Activated T-cell treated with anti-CD3 and anti-CD28 coated beads, Interleukin-2, amount 50 U/mL, for 1 hour (primary cell): ENCODE results near the gene ST6GALNAC6.
"Not testable (repeated sequence)": the region's sequence is repeated elsewhere in the genome, so short reads cannot be mapped to it uniquely, and the experiment has no call there.

Experiments
- DNase-seq: peaks from one replicate; pipeline ENCODE4 v3.0.0-alpha.2; 2020

The ST6GALNAC6 gene

DNA sequence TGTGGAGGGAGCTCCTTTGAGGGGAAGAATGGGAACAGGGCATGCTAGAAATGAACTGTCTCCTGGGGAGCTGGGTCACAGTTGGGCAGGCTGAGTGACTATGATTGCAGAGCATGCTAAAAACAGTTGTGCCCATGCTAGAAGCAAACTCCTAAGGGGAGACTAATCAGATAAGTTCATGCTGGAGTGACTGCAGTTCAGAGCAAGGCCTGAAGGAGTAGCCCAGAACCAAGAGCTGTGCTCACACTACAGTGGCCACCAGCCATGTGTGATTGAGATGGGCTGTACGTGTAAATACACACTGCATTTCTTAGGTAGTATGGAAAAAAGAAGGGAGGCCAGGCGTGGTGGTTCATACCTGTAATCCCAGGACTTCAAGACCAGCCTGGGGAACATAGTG is 11.6 kb downstream of the ST6GALNAC6 start:
- no peak for DNase-seq

GRCh38 chr9:127886401-127886972 is 12.9 kb downstream of the ST6GALNAC6 start:
- no peak for DNase-seq

DNA sequence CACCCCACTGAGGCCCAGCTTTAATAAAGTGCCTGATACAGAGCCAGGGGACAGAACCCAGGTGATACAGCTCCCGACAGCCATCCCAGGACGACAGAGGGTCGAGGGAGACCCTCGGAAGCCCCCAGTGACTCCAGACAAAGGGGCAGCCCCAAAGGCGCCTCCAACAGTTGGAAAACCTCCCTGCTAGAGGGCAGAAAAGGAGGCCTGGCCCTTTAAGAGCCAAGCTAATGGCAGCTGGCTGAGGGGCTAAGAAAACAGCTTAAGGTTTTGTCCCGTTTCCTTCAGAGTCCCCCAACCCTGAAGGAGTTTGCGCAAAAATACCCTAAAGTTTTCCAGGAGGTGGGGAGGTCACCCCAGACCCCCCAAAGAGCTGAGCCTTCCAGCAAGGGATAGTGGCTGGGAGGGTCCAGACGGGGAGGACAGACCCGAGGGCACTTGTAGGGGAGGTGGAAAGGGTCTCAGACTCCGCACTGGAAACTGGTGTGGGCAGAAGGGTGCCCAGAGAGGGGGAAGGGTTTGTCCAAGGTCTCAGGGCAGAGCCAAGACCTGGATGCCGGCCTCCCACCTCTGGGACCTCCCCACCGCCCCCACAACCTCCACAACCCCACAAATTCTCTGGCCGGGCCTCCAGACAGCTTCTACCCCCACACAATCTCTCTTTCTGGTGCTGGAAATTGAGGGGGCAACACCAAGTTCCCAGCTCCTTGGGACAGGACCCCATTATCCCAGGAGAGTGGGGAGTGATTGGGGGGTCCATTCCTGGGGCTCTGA is 13.7 kb downstream of the ST6GALNAC6 start:
- no peak for DNase-seq

DNA sequence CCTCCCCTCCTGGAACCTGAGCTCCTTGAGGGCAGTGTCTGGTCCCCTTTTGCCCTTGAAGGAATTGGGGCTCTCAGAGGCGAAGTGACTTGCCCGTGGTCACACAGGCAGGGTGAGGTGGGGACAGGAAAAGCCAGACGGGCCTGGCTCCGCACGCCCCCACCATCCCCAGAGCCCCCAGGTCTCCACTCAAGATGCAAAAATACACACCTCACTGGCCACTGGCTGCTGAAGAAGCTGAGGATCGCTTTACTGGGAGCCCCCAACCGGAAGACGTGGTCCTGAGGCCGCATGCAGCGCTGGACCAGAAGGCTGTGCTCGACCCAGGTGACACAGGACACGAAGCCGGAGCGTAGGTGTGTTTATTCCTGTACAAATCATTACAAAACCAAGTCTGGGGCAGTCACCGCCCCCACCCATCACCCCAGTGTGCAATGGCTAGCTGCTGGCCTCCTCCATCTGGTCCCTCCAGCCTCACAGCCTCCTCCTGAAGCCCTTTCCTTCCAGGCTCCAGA is 14.4 kb downstream of the ST6GALNAC6 start:
- DNase-seq: no peak

DNA sequence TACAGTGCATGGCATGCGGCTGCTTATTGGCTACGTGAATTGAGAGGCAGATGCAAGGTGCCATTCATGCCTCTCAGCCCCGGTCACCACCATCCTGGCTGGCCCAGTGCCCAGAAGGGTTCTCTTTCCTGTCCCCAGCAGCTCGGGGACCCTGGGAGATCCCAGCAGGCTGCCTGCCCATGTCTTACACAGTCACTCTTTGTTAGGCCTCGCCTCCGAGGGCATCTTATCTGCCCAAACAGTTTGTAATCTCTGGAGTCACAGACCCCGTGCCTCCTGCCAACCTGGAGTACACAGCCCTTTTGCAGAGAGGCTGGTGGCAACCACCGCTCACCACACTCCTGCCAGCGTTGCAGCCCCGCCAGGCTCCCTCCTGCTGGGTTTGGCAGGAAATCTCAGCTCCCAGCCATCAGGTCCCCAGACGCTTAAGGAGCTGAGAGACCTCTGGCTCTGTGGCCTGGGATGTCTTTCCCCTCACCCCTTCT is 14.9 kb downstream of the ST6GALNAC6 start:
- DNase-seq: no peak

DNA sequence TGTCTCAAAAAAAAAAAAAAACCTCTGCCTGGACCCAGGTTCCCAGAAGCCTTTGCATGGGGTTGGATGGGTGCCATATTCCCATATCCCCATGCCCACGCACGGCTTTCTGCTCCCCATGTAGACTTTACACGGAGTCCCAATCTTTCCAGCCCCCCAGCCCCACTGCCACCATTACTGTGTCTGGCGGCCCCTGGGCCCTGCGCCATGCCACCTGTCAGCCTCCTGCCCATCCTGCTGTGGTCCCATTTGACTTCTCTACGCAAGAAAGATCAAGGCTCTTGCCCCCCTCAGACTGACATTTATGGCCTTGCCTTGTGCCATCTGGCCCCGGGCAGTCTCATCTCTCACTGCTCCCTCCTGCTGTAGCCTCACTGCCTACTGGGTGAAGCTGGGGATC is 15.4 kb downstream of the ST6GALNAC6 start:
- DNase-seq: no peak

DNA sequence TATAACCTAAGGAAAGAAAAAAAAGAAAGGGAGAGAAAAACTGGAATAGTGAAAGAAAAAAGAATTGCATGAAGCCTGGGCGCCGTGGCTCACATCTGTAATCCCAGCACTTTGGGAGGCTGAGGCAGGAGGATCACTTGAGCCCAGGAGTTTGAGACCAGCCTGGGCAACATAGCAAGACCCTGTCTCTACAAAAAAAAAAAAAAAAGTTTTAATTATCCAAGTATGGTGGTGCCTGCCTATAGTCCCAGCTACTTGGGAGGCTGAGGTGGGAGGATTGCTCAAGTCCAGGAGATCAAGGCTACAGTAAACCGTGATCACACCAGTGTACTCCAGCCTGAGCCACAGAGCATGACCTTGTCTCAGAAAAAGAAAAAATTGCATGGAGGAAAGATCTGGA is 17.7 kb downstream of the ST6GALNAC6 start:
- DNase-seq: not testable (repeated sequence)

GRCh38 chr9:127880143-127880542 is 19.3 kb downstream of the ST6GALNAC6 start:
- no peak for DNase-seq

- no peak for DNase-seq
Observed at GRCh38 chr9:127878652-127879390, 20.6 kb downstream of the ST6GALNAC6 start.

- no peak for DNase-seq
Observed at GRCh38 chr9:127878001-127878651, 21.3 kb downstream of the ST6GALNAC6 start.

DNA sequence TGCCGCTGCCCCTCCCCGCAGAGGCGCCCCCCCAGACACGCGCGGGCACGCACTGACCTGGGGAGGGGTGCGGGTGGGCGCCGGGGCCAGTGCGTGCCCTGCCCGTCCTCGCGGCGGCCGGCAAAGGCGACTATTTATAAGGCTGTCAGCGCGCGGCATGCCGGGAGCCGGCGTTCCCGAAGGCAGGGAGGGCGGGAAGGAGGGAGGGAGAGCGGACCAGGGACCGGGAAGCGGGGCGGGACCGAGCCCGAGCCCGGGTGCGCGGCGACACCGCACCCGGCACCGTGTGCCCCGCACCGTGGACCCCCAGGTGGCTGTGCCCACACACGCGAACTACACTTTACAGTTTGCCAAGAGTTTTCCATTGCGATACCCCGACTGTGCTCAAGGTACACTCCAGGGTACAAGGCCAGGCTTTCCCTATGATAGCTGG is 21.8 kb downstream of the ST6GALNAC6 start, which contains the start of gene AK1:
Gene AK1, minus strand, starts transcription at position 110 of the 433 bp plus-strand sequence. CDS start 3,058 bp downstream, outside the sequence.
- no peak for DNase-seq

DNA sequence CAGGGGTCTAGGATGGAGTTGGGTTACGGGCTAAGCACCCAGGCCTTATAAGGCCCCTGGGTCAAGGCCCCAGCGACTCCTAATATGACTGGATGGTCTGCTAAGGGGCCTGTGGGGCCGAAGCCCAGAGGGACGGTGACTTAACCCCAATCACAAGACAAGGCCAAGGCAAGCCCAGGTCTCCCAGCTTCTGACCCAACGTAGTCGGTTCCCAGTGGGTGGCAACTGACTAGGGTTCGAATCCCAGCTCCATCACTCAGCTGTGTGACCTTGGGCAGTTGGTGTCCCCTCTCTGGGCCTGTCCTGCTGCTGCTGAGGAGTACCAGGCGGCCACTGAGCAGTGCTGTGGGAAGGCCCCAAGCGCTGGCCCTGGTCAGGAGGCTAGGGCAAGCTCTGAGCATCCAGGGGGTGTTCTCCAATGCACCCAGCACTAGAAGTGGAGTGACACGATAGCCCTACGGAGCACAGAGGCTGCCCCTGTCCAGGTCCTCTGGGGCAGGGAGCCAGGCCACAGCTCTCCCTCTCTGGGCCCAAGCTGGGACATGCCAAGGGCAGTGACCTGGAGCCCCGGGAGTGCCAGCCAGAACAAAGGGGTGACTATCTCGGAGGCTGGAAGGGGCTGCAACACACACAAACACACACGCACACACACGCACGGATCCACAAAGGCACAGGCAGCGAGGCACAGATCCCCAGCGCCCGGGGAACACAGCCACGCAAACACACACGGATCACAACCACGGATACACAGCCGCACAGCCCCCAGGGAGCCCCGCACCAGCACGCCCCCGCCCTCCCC is 22.4 kb downstream of the ST6GALNAC6 start:
- DNase-seq: no peak

DNA sequence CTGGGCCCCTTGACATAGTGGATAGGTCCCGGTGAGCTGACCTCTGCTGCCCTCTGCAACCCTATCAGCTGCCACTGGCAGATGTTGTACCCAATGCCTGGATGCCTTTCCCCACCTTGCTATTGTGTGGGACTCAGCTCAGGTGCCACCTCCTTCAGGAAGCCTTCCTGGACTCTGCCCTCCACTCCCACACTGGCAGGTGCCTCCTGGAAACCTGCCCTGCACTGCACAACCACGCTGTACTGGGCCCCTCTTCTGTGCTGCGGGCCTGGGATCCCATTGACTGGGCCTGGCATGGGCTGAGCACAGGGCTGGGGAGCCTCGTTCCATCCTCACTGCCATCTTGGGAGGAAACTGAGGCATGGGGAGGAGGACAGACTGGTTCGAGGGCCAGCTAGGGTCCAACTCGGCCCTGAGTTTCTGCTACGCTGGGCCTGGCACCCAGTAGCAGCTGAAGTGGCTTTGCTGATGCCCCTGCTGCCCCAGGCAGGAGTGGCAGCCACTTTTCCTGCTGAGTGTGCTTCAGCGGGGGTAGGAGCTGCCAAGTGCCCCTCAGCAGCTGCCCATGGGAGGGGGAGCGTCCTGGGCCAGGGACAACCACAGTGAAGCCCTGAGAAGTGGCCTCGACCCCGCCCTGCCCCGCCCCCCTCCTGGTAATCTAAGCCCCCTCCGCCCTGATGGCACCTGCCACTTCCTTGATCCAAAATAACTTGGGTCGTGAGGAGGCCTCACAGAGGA is 23.2 kb downstream of the ST6GALNAC6 start:
- no peak for DNase-seq

- no peak for DNase-seq
Observed at GRCh38 chr9:127875306-127875966, 24.0 kb downstream of the ST6GALNAC6 start.

- no peak for DNase-seq
Observed at GRCh38 chr9:127874301-127875221, 24.8 kb downstream of the ST6GALNAC6 start.

GRCh38 chr9:127873886-127874285 is 25.5 kb downstream of the ST6GALNAC6 start:
- no peak for DNase-seq

- no peak for DNase-seq
Observed at GRCh38 chr9:127873223-127873691, 26.1 kb downstream of the ST6GALNAC6 start.

GRCh38 chr9:127872369-127873222 is 26.8 kb downstream of the ST6GALNAC6 start:
- no peak for DNase-seq
